Measurements from ENCODE around the gene PCDHGB5.

GRCh38 chr5:141366016-141366896 lies 31.5 kb upstream of the PCDHGB5 start:
- TF ChIP-seq POLR2AphosphoS2 (IDR thresholded peaks at IDR 0.05; ENCODE audit: low read depth, low read length): no peak
- TF ChIP-seq TARDBP (CRISPR knock-in tag; IDR thresholded peaks at IDR 0.05): no peak
- no peak for TF ChIP-seq KDM2A (CRISPR knock-in tag; IDR thresholded peaks at IDR 0.05; ENCODE audit: borderline replicate concordance, low read depth)
- TF ChIP-seq MNT (IDR thresholded peaks at IDR 0.05): no peak
- no peak for TF ChIP-seq MAFF (IDR thresholded peaks at IDR 0.05; ENCODE audit: low read depth, low read length)
